Activated T-helper 1 cell treated with anti-CD3 and anti-CD28 coated beads, Interleukin-12 subunit alpha, Interleukin-12 subunit beta, Interleukin-2, Interleukin-4 antibody, amounts not matched to agents 30 ng/mL and 10 ng/mL and 1 ng/mL, durations not matched to agents 14 hours and 24 hours and 36 hours (primary cell): ENCODE measurements around the gene PDZD7. TPM values are rescaled to one million over a fixed set of nuclear protein-coding genes. Genes with fewer than 3 reads are reported as not detected.
A peak's percentile ranks its signal among the peaks of the same experiment; 100 is the strongest.

Experiments
- DNase-seq: peaks from one replicate; pipeline ENCODE4 v3.0.0; 2021; ENCODE audit warnings: low spot score
- H3K27ac Mint-ChIP-seq: one replicate; pipeline ENCODE4 v1.8.0; 2021; ENCODE audit warnings: mild to moderate bottlenecking, mixed read lengths
- H3K27me3 Mint-ChIP-seq: one replicate; pipeline ENCODE4 v1.8.0; 2022; ENCODE audit warnings: mild to moderate bottlenecking, moderate library complexity, mixed read lengths; ENCODE audit not compliant: insufficient read depth
- H3K36me3 Mint-ChIP-seq: one replicate; pipeline ENCODE4 v1.8.0; 2021; ENCODE audit warnings: low read depth, mixed read lengths
- H3K4me1 Mint-ChIP-seq: one replicate; pipeline ENCODE4 v1.8.0; 2021; ENCODE audit warnings: low read depth, mixed read lengths
- H3K4me3 Mint-ChIP-seq: one replicate; pipeline ENCODE4 v1.8.0; 2021; ENCODE audit warnings: mild to moderate bottlenecking, moderate library complexity, mixed read lengths
- H3K9me3 Mint-ChIP-seq: one replicate; pipeline ENCODE4 v1.8.0; 2021; ENCODE audit warnings: mixed read lengths
- intact Hi-C: fragments of 100-400 bp; cut with micrococcal nuclease; formaldehyde crosslinking; loops from one replicate; pipeline ENCODE4 v1.15.1; 2024
- total RNA-seq: library from RNA; stranded (reverse); gene quantifications from 2 replicates; pipeline ENCODE4 v1.2.3, GENCODE V29; 2022

Gene PDZD7
- total RNA-seq, 1 donor from 2014 or later = 0.54 TPM

DNA sequence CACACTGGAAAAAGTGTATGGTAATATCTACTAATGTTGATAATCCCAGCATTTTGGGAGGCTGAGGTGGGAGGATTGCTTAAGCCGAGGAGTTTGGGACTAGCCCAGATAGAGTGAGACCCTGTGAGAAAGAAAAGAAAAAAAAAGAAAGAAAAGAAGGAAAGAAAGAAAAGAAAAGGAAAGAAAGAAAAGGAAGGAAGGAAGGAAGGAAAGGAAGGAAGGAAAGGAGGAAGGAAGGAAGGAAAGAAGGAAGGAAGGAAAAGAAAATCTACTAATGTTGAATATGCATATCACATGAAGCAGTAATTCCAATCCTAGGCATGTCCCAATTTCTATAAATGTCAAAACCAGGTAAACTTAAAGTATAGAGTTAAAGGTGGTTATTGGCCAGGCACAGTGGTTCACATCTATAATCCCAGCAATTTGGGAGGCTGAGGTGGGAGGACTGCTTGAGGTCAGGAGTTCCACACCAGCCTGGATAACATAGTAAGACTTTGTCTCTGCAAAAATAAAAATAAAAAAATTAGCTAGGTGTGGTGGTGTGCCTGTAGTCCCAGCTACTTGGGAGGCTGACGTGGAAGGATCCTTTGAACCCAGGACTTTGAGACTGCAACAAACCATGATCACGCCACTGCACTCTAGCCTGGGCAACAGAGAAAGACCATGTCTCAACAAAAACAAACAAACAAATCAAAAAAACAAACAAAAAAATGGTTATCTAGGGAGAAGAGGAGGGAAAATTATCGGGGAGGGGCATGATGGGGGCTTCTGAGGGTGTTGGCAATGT is 25.6 kb upstream of the PDZD7 start:
- H3K9me3 Mint-ChIP-seq = no peaks in the 10 kb centered on the region

DNA sequence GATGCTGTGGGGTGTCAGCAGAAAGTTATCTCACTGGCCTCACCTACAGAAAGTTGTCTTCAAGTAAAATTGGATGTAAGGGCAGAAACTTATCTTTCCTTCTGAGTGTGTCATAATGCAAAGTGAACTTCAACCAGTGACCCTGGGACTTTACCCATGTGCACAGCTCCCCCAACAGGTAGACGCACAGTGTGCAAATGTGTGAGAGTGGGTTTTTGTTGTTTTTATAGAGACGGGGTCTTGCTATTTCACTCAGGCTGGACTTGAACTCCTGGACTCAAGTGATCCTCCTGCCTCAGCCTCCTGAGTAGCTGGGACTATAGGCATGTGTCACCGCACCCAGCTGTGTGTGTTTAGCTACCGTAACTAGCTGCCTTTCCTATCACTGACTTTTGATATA is 24.5 kb upstream of the PDZD7 start:
- H3K9me3 Mint-ChIP-seq = no peaks in the 10 kb centered on the region
- no peak overlapping the region for H3K27ac Mint-ChIP-seq
- H3K4me3 Mint-ChIP-seq = no peak overlapping the region
- DNase-seq = no peak
- H3K27me3 Mint-ChIP-seq = peaks cover 7% of the 10 kb centered on the region
- peaks cover 30% of the 10 kb centered on the region for H3K4me1 Mint-ChIP-seq
- peaks cover 8% of the 10 kb centered on the region for H3K36me3 Mint-ChIP-seq
- intact Hi-C loops = no loop called here

More for the DNA sequence above, 25.6 kb upstream of the PDZD7 start:
- Mint-ChIP-seq H3K27me3 (peaks cover 1% of the 10 kb centered on the region), H3K4me1 (peaks cover 27% of the 10 kb centered on the region), H3K36me3 (peaks cover 8% of the 10 kb centered on the region), H3K27ac (no peak overlapping the region), H3K4me3 (no peak overlapping the region)
- no peak for DNase-seq
- intact Hi-C loops = no loop called here

DNA sequence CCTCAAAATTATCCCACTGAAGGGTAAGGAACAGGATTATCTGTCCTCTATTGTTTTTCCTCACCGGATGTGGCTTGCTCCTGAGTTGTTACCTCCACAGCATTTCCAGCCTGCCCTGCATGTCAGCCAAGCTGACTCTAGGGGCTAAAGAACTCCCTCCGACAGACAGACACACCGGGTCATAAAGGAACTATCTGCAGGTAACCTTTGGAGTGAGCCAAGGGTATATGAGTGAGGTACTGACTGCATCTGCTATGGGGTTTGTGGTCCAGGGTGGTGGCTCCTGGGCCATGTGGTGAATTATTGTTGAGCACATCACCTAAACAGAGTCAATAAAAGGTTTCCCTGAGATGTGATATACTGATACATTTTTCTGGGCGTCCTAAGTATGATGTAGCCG is 23.9 kb upstream of the PDZD7 start:
- Mint-ChIP-seq H3K27ac (no peak overlapping the region), H3K4me1 (peaks cover 26% of the 10 kb centered on the region), H3K27me3 (peaks cover 10% of the 10 kb centered on the region), H3K9me3 (no peaks in the 10 kb centered on the region), H3K4me3 (no peak overlapping the region), H3K36me3 (peaks cover 8% of the 10 kb centered on the region)
- intact Hi-C loops = loop anchor here (5.0 kb wide), 1 partner anchor 38 kb away; no protein-coding TSS in a partner anchor
- no peak for DNase-seq

DNA sequence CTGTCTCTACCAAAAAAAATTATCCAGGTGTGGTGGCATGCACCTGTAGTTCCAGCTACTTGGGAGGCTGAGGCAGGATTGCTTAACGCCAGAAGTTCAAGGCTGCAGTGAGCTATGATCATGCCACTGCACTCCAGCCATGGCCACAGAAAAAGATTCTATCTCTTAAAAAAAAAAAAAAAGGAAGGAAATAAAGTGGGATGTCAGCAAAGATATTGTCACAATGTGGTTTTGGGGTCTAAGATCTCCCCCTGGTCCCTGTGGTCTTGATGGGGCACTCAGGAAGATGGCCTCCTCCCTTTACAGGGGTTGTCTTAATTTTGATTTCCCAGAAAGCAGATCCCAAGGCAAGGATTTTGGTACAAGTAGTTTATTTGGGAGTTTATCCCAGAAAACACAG is 23.4 kb upstream of the PDZD7 start:
- H3K27ac Mint-ChIP-seq = peak overlapping the region; percentile 29
- DNase-seq = no peak
- no peak overlapping the region for H3K4me3 Mint-ChIP-seq
- intact Hi-C loops = loop anchor here (5.0 kb wide), 1 partner anchor 37 kb away; no protein-coding TSS in a partner anchor
- peaks cover 21% of the 10 kb centered on the region for H3K4me1 Mint-ChIP-seq
- peaks cover 15% of the 10 kb centered on the region for H3K27me3 Mint-ChIP-seq
- H3K36me3 Mint-ChIP-seq = peaks cover 8% of the 10 kb centered on the region
- no peaks in the 10 kb centered on the region for H3K9me3 Mint-ChIP-seq

DNA sequence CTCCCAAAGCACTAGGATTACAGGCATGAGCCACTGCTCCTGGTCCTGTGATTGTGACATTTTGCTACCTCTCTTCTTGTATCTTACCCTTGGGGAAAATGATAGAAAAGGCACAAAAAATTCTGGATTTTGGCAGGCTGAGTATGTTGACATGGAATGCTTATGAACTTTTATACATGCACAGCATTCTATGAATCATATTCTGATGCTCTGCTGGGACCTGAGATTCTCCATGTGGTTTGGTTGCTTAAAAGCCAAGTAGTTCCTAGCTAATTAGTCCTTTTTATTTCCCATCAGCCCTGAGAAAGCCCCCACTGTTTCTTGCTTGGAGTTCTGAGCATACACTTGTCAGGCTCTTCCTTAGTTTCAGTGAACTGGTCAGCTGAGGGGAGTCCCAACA is 22.6 kb upstream of the PDZD7 start:
- DNase-seq = no peak
- H3K4me1 Mint-ChIP-seq = peaks cover 18% of the 10 kb centered on the region
- H3K27ac Mint-ChIP-seq = no peak overlapping the region
- intact Hi-C loops = loop anchor here (5.0 kb wide), 1 partner anchor 36 kb away; no protein-coding TSS in a partner anchor
- no peak overlapping the region for H3K4me3 Mint-ChIP-seq
- peaks cover 24% of the 10 kb centered on the region for H3K27me3 Mint-ChIP-seq
- no peaks in the 10 kb centered on the region for H3K9me3 Mint-ChIP-seq
- peaks cover 9% of the 10 kb centered on the region for H3K36me3 Mint-ChIP-seq

DNA sequence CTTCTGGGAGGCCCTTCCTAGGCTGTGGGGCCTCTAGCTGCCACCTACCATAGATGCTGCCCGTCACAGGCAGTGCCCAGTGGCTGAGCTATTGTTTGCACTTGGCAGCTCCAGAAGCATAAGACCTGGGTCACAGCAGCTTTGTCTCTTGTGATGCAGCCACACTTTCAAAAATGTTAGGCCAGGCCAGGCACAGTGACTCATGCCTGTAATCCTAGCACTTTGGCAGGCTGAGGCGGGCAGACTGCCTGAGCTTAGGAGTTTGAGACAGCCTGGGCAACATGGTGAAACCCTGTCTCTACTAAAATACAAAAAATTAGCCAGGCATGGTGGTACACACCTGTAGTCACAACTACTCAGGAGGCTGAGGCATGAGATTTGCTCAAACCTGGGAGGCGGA is 21.4 kb upstream of the PDZD7 start:
- H3K27me3 Mint-ChIP-seq = peaks cover 30% of the 10 kb centered on the region

DNA sequence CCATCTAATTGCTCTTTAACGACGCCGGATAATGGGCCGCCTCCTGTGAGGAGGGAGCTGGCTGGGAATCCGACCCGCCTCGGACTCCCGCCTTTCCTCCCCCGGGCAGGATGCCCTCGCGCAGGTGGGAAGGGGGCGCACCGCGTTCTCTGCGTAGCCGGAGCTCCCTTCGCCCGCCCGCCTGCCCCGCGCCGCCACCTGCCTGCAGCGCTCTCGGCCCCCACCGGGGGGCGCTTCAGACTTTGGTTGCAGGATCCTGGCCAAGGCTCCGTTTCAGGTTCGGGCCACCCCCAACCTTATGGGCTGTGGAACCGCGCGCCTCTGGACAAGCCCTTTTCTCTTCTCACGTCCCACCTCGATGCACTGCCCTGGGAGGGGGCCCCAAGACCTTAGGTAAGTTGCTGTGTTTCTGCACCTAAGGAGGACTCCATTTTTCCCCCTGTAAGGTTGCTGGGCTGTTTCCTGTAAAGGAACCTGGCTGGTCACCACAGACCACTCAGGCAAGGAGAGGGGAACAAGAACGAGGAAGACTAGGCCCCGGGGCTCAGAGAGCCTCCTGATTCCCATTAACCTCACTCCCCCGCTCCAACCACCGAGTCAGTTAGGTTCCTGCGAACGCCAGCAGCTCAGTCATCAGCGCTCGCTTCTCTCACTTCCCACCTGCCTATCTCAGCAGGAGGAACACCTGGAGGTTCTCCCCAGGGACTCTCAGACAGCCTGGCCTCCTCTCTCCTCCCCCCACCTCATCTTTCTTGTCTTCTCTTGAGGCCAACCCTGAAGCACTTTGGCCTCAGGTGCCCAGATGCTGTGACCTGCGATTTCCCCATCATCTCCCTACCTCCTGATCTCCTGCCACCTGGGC is 19.5 kb upstream of the PDZD7 start:
- Mint-ChIP-seq H3K9me3 (no peaks in the 10 kb centered on the region), H3K27ac (no peak overlapping the region), H3K4me1 (peaks cover 13% of the 10 kb centered on the region), H3K36me3 (peaks cover 9% of the 10 kb centered on the region), H3K4me3 (peak overlapping the region; percentile 54), H3K27me3 (peaks cover 46% of the 10 kb centered on the region)
- intact Hi-C loops = loop anchor here (1.0 to 5.0 kb wide), 5 partner anchors 8 to 92 kb away; no protein-coding TSS in a partner anchor
- peak; percentile 76 for DNase-seq

More for the DNA sequence above, 21.4 kb upstream of the PDZD7 start:
- no peaks in the 10 kb centered on the region for H3K9me3 Mint-ChIP-seq
- no peak for DNase-seq
- H3K36me3 Mint-ChIP-seq = peaks cover 12% of the 10 kb centered on the region
- no peak overlapping the region for H3K4me3 Mint-ChIP-seq
- H3K27ac Mint-ChIP-seq = no peak overlapping the region
- peaks cover 20% of the 10 kb centered on the region for H3K4me1 Mint-ChIP-seq
- intact Hi-C loops = loop anchor here (5.0 kb wide), 1 partner anchor 35 kb away; no protein-coding TSS in a partner anchor

DNA sequence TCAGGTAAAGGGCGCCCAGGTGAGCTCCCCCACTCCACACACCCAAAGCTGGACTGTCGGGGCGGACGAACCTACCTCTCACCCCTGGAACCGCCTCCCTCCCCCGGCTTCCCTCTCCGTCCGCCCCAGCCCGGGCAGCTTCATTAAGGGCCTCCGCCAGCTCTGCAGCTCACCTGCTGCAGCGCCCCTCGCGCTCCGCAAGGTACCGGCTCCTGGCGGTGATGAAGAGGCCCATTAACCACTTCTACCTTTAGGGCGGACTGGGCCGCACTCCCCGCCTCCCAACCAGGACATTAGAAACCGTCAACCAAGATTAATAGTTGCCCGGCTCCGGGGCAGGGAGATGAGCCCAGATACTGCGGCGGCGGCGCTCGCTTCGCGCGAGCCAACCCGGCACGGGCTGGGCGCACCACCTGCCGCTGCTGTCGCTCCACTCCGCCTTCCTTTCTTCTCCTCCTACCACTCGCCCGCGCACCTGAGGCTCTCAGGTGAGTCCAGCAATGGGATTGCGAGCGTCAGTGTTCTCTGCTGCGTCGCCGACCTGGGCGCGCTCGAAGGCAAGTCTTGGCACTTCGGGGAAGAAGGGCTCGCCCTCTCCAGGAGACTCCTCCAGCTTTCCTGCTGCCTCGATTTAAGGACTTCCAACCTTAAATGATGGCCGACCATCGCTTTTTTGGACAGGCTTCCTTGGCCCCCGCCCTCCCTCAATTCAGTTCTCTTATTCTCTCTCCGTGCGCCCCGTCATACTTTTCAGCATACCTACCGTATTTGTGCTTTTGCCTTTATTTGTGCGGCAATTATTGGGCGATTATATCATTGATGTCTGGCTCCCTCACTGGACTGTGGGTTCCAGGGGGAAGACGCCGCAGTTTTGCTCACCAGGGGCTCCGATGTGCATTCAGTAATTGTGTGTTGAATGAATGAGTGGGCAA is 17.3 kb upstream of the PDZD7 start:
- no peak overlapping the region for H3K4me3 Mint-ChIP-seq

DNA sequence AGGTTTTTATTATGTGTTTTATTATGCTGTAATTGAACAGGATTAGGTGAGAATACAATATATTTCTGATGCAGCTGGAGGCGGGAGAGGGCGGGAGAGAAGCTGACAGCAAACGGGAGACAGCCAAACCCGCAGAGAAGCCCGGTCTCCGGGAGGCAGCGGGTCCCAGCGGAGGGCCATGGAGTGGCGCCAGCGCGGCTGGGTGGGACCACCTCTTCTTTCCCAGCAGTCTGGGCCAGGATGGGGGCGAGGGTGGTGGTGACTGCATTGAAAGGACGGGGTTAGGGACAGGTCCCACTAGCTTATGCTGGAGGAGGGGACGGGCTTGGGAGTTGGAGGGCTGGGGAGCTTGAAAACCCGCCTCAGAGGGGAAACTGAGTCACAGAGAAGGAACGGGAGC is 16.3 kb upstream of the PDZD7 start:
- H3K27me3 Mint-ChIP-seq = peaks cover 49% of the 10 kb centered on the region
- peak overlapping the region; percentile 10 for H3K27ac Mint-ChIP-seq
- no peak for DNase-seq
- no peaks in the 10 kb centered on the region for H3K9me3 Mint-ChIP-seq
- no peak overlapping the region for H3K4me3 Mint-ChIP-seq
- peaks cover 28% of the 10 kb centered on the region for H3K4me1 Mint-ChIP-seq
- intact Hi-C loops = loop anchor here (5.0 kb wide), 1 partner anchor 175 kb away; no protein-coding TSS in a partner anchor
- H3K36me3 Mint-ChIP-seq = peaks cover 5% of the 10 kb centered on the region

More for the DNA sequence above, 17.3 kb upstream of the PDZD7 start:
- H3K9me3 Mint-ChIP-seq = no peaks in the 10 kb centered on the region
- intact Hi-C loops = loop anchor here (5.0 kb wide), 1 partner anchor 174 kb away; no protein-coding TSS in a partner anchor
- H3K36me3 Mint-ChIP-seq = peaks cover 5% of the 10 kb centered on the region
- H3K27ac Mint-ChIP-seq = no peak overlapping the region
- DNase-seq = no peak
- peaks cover 46% of the 10 kb centered on the region for H3K27me3 Mint-ChIP-seq
- peaks cover 18% of the 10 kb centered on the region for H3K4me1 Mint-ChIP-seq

DNA sequence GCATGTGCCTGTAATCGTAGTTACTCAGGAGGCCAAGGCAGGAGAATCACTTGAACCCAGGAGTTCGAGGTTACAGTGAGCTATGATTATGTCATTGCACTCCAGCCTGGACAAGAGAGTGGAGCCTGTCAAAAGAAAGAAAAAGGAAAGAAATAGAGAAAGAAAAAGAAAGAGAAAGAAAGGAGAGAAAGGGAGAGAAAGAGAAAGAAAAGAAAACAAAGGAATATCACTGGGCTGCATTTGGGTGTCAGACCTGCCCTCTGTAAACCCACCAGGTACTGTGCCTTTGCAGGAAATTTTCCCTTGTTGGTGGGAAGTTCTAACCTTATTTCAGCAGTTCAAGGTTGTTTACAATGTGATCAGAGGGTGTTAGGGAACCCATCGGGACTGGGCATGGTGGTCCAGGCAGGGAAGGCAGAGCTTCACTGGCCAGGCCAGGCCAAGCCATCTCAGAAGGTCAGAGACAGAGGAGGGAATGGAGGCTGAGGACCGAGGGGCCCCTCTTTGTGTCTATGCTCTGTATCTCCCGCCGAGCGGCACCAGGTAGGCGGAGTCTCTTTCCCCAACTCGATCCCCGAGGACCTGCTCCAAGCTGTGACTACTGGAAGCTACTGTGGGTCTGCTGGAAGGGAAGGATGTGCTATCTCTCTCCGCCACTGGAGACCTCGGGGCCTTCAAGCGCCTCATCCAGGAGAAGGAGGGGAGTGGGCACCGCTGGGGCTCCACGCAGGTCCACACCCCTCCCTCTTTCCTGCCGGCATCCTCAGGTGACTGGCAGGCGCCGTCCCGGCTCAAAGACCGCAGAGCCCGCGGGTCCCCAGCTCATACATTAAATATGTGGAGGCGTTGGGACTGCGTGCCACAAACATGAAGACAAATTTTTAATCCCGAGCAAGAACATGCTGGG is 15.7 kb upstream of the PDZD7 start:
- Mint-ChIP-seq H3K4me3 (no peak overlapping the region), H3K4me1 (peaks cover 34% of the 10 kb centered on the region), H3K9me3 (no peaks in the 10 kb centered on the region), H3K27ac (peak overlapping the region; percentile 15), H3K36me3 (peaks cover 5% of the 10 kb centered on the region), H3K27me3 (peaks cover 49% of the 10 kb centered on the region)
- DNase-seq = no peak
- intact Hi-C loops = loop anchor here (5.0 kb wide), 1 partner anchor 176 kb away; no protein-coding TSS in a partner anchor

DNA sequence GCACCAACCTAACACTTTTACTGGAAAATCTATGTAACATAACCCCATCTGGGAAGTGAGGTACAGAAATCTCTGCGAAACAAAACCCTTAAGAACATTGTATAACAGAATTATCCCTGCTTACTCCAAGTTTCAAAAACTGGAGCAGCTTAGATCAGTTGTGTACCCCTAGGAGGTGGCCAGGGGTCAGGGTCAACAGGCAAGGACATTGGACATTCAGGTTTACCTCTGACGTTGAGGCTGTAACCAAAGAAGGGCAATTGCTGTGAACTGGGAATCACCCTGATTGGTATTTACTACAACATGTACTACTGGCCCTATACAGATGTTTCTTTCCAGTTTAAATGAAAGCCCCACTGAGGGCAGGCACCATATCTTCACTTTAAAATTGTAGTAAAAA is 13.2 kb upstream of the PDZD7 start:
- peaks cover 32% of the 10 kb centered on the region for H3K27me3 Mint-ChIP-seq
- H3K4me3 Mint-ChIP-seq = no peak overlapping the region
- peaks cover 34% of the 10 kb centered on the region for H3K4me1 Mint-ChIP-seq
- intact Hi-C loops = loop anchor here (5.0 kb wide), 1 partner anchor 672 kb away; no protein-coding TSS in a partner anchor
- no peaks in the 10 kb centered on the region for H3K9me3 Mint-ChIP-seq
- H3K27ac Mint-ChIP-seq = no peak overlapping the region
- no peak for DNase-seq
- H3K36me3 Mint-ChIP-seq = peaks cover 13% of the 10 kb centered on the region
